Smooth muscle cell (in vitro differentiated cells): ENCODE measurements around the gene SLC45A2. TPM values are rescaled to one million over a fixed set of nuclear protein-coding genes. Genes with fewer than 3 reads are reported as not detected.

Experiments used
- DNase-seq: peaks from one replicate; lab custom pipeline; 2025; ENCODE audit not compliant: unreplicated experiment; lab: John Stamatoyannopoulos, UW
- H2AFZ ChIP-seq: fragments of 200-600 bp; sonication (generic); 2 replicates; pipeline ENCODE4 v1.6.0; 2016; ENCODE audit warnings: antibody characterized with exemption, low read depth, mild to moderate bottlenecking
- H3F3A ChIP-seq: fragments of 200-600 bp; sonication (generic); 2 replicates; pipeline ENCODE4 v1.6.0; 2017; ENCODE audit warnings: antibody characterized with exemption, low read depth
- H3K27ac ChIP-seq: fragments of 200-600 bp; sonication (generic); 2 replicates; pipeline ENCODE4 v1.5.1; 2016; ENCODE audit warnings: low read depth, mild to moderate bottlenecking
- H3K27me3 ChIP-seq: fragments of 200-600 bp; sonication (generic); 2 replicates; pipeline ENCODE4 v1.6.1; 2016; ENCODE audit warnings: low read depth, mild to moderate bottlenecking
- H3K36me3 ChIP-seq: fragments of 200-600 bp; sonication (generic); 2 replicates; pipeline ENCODE4 v1.5.1; 2016; ENCODE audit warnings: low read depth
- H3K4me1 ChIP-seq: fragments of 200-600 bp; sonication (generic); 2 replicates; pipeline ENCODE4 v1.5.1; 2016; ENCODE audit warnings: low read depth
- H3K4me2 ChIP-seq: fragments of 200-600 bp; sonication (generic); 2 replicates; pipeline ENCODE4 v1.6.0; 2016; ENCODE audit warnings: mild to moderate bottlenecking
- H3K4me3 ChIP-seq: fragments of 200-600 bp; sonication (generic); 2 replicates; pipeline ENCODE4 v1.5.1; 2016; ENCODE audit warnings: mild to moderate bottlenecking
- H3K79me2 ChIP-seq: fragments of 200-600 bp; sonication (generic); 2 replicates; pipeline ENCODE4 v1.6.0; 2016; ENCODE audit warnings: low read depth, mild to moderate bottlenecking
- H3K9ac ChIP-seq: fragments of 200-600 bp; sonication (generic); 2 replicates; pipeline ENCODE4 v1.6.0; 2016; ENCODE audit warnings: low read depth
- H3K9me3 ChIP-seq: fragments of 200-600 bp; sonication (generic); replicated peaks from 2 replicates; pipeline ENCODE4 v1.5.1; 2016; ENCODE audit warnings: low read depth
- H4K20me1 ChIP-seq: fragments of 200-600 bp; sonication (generic); 2 replicates; pipeline ENCODE4 v1.6.0; 2016; ENCODE audit warnings: low read depth
- WGBS: methylation state at CpG from one replicate; pipeline ENCODE4 v1.1.7; 2016; ENCODE audit warnings: low lambda C conversion rate; 5-methylcytosine and 5-hydroxymethylcytosine counted together
- polyA plus RNA-seq: library from polyadenylated mRNA; unstranded; fragments of >200 nt; fragmentation: Nextera tagmentation; extraction: Ambion mirVana; gene quantifications from 2 replicates; pipeline ENCODE4 v1.2.1, GENCODE V29; 2016
- total RNA-seq: library from RNA; depleted of rRNA; stranded (reverse); fragments of >200 nt; gene quantifications from 2 replicates; pipeline ENCODE4 v1.2.3, GENCODE V29; 2014
- TF ChIP-seq, protein P1 (sequence below): fragments of 200-600 bp; sonication (generic); IDR thresholded peaks from 2 replicates; pipeline ENCODE4 v1.5.1; 2017; ENCODE audit warnings: borderline replicate concordance, mild to moderate bottlenecking, antibody characterized with exemption; ENCODE audit not compliant: insufficient read depth, poor library complexity, severe bottlenecking

The SLC45A2 gene
- total and polyA plus RNA-seq, 2 experiments from 2014 or later: 0.36 to 0.59 TPM

DNA sequence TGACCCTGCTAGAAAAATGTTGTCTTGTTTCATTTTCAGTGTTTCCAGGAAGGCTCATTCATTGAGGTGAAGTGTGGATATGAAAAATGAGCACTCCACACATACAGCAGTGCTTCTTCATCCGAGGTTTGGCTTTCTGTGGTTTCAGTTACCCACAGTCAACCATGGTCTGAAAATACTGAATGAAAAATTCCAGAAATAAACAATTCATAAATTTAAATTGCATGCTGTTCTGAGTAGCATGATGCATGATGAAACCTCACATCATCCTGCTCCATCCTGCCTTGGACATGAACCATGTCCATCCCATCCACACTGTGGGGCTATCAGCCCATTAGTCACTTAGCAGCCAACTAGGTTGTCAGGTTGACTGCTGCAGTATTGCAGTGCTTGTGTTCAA, 10.4 kb upstream of the SLC45A2 start:
- no peaks in the 10 kb centered on the region for H3K9me3 ChIP-seq
- no peaks in the 10 kb centered on the region for H3K79me2 ChIP-seq
- H3K36me3 ChIP-seq: peaks cover 4% of the 10 kb centered on the region
- H3F3A ChIP-seq: no peaks in the 10 kb centered on the region
- TF ChIP-seq, protein P1, sequence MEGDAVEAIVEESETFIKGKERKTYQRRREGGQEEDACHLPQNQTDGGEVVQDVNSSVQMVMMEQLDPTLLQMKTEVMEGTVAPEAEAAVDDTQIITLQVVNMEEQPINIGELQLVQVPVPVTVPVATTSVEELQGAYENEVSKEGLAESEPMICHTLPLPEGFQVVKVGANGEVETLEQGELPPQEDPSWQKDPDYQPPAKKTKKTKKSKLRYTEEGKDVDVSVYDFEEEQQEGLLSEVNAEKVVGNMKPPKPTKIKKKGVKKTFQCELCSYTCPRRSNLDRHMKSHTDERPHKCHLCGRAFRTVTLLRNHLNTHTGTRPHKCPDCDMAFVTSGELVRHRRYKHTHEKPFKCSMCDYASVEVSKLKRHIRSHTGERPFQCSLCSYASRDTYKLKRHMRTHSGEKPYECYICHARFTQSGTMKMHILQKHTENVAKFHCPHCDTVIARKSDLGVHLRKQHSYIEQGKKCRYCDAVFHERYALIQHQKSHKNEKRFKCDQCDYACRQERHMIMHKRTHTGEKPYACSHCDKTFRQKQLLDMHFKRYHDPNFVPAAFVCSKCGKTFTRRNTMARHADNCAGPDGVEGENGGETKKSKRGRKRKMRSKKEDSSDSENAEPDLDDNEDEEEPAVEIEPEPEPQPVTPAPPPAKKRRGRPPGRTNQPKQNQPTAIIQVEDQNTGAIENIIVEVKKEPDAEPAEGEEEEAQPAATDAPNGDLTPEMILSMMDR: no peak
- no peaks in the 10 kb centered on the region for H3K4me1 ChIP-seq
- H3K4me3 ChIP-seq: no peak overlapping the region
- H3K27ac ChIP-seq: no peak overlapping the region
- no peaks in the 10 kb centered on the region for H4K20me1 ChIP-seq
- 84% methylated on average over 1 of the region's 1 CpG for WGBS
- H3K9ac ChIP-seq: no peak overlapping the region
- H3K27me3 ChIP-seq: no peaks in the 10 kb centered on the region
- H3K4me2 ChIP-seq: no peak overlapping the region
- H2AFZ ChIP-seq: no peak overlapping the region
- DNase-seq: no peak

DNA sequence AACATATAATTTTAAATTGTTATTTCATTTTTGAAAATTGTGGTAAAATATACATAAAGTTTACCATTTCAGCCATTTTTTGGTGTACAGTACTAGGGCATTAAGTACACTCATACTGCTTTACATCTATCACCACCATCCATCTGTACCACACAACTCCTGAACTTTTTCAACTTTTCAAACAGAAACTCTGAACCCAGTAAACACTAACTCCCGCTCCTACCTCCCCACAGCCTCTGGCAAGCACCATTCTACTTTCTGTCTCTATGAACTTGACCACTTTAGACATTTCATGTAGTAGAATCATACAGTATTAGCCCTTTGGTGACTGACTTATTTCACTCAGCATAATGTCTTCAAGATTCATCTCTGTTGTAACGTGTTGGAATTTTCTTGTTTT, 8.4 kb upstream of the SLC45A2 start:
- no peak overlapping the region for H3K4me2 ChIP-seq
- no peaks in the 10 kb centered on the region for H3K27me3 ChIP-seq
- H3K36me3 ChIP-seq: peaks cover 11% of the 10 kb centered on the region
- H3K4me3 ChIP-seq: no peak overlapping the region
- TF ChIP-seq, protein P1: no peak
- H3K79me2 ChIP-seq: no peaks in the 10 kb centered on the region
- H3K4me1 ChIP-seq: no peaks in the 10 kb centered on the region
- no peak overlapping the region for H2AFZ ChIP-seq
- WGBS: 96% methylated on average over 2 of the region's 2 CpGs
- no peak overlapping the region for H3K27ac ChIP-seq
- DNase-seq: no peak
- no peak overlapping the region for H3K9ac ChIP-seq
- H3F3A ChIP-seq: no peaks in the 10 kb centered on the region
- H3K9me3 ChIP-seq: no peaks in the 10 kb centered on the region
- no peaks in the 10 kb centered on the region for H4K20me1 ChIP-seq

DNA sequence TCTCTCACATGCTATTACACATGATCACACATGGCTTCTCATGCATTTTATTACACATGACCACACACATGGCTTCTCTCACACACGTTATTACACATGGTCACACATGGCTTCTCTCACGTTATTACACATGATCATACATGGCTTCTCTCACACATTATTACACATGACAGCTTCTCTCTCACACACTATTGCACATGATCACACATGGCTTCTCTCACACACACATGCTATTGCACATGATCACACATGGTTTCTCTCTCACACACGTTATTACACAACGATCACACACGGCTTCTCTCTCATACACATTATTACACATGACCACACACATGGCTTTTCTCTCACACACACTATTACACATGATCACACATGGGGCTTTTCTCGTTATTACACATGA, 954 bp upstream of the SLC45A2 start:
- Histone ChIP-seq H2AFZ (no peak overlapping the region), H3K9ac (no peak overlapping the region), H3K4me3 (no peak overlapping the region), H3K79me2 (no peaks in the 10 kb centered on the region), H3F3A (no peaks in the 10 kb centered on the region), H3K4me2 (no peak overlapping the region), H3K27me3 (no peaks in the 10 kb centered on the region), H4K20me1 (no peaks in the 10 kb centered on the region), H3K4me1 (no peaks in the 10 kb centered on the region), H3K27ac (no peak overlapping the region), H3K36me3 (peaks cover 7% of the 10 kb centered on the region), H3K9me3 (no peaks in the 10 kb centered on the region)
- 97% methylated on average over 6 of the region's 6 CpGs for WGBS
- TF ChIP-seq, protein P1: no peak
- no peak for DNase-seq

DNA sequence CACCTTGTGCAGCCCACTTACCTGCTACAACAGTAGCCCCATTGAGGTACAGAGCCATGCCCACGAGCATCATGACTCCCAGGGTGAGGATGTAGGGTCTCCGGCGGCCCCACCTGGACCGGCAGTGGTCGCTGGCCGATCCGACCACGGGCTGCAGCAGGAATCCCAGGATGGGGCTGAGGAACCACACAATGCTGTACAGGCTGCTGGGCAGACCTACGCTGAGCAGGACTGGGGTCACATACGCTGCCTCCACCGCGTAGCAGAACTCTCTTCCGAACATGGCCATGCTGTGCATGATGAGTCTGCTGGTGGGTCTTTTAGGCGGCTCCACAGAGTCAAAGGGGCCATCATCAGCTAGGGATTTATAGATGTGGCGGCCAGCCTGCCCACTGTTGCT, 315 bp downstream of the SLC45A2 start:
- DNase-seq: no peak
- Histone ChIP-seq H3K9me3 (no peaks in the 10 kb centered on the region), H3K4me1 (no peaks in the 10 kb centered on the region), H3K36me3 (peaks cover 7% of the 10 kb centered on the region), H4K20me1 (no peaks in the 10 kb centered on the region), H3K9ac (no peak overlapping the region), H3F3A (no peaks in the 10 kb centered on the region), H3K79me2 (no peaks in the 10 kb centered on the region), H3K27me3 (no peaks in the 10 kb centered on the region), H3K4me2 (peak overlapping the region; percentile 37), H2AFZ (no peak overlapping the region), H3K4me3 (no peak overlapping the region), H3K27ac (no peak overlapping the region)
- WGBS: 95% methylated on average over 15 of the region's 15 CpGs
- TF ChIP-seq, protein P1: no peak
